Spinal cord (tissue), 10 donors: ENCODE data around the gene CHRM5. TPM values are rescaled to one million over a fixed set of nuclear protein-coding genes. Genes with fewer than 3 reads are reported as not detected.
A peak's percentile ranks its signal among the peaks of the same experiment; 100 is the strongest.

Experiments
- DNase-seq, 6 donors: peaks; one replicate each; pipeline versions ENCODE4 v3.0.0 to v3.0.0-alpha.2; 2013 to 2015; ENCODE audit warnings: low spot score in 6 of 6, low read depth in 4 of 6
- H3K27ac ChIP-seq: one replicate; pipeline ENCODE4 v1.5.1; 2013; ENCODE audit warnings: low read depth, low read length, control low read depth
- H3K27me3 ChIP-seq: one replicate; pipeline ENCODE4 v1.6.1; 2013; ENCODE audit warnings: low read length; ENCODE audit not compliant: control insufficient read depth, insufficient read depth
- H3K36me3 ChIP-seq: one replicate; pipeline ENCODE4 v1.6.1; 2013; ENCODE audit warnings: low read length; ENCODE audit not compliant: control insufficient read depth, insufficient read depth
- H3K4me1 ChIP-seq: one replicate; pipeline ENCODE4 v1.6.1; 2013; ENCODE audit warnings: low read length; ENCODE audit not compliant: control insufficient read depth, insufficient read depth
- H3K4me3 ChIP-seq: one replicate; pipeline ENCODE4 v1.5.1; 2013; ENCODE audit warnings: low read depth, low read length, control low read depth
- H3K9me3 ChIP-seq: one replicate; pipeline ENCODE4 v1.6.1; 2013; ENCODE audit warnings: low read length; ENCODE audit not compliant: control insufficient read depth, insufficient read depth
- WGBS: methylation state at CpG from one replicate; pipeline ENCODE4 v1.1.5; 2013; ENCODE audit warnings: missing lambda C conversion rate; ENCODE audit not compliant: insufficient coverage; 5-methylcytosine and 5-hydroxymethylcytosine counted together
- polyA plus RNA-seq, 2 donors: library from polyadenylated mRNA; unstranded; fragments of 120-200 nt; gene quantifications; one replicate each; pipeline ENCODE4 v1.2.1, GENCODE V29; 2013; ENCODE audit not compliant: insufficient read length in 2 of 2
- total RNA-seq, 2 donors: library from RNA; depleted of rRNA in 1 of 2; stranded (reverse); fragments of 120-200 nt in 1 of 2; fragments of >200 nt in 1 of 2; gene quantifications; one replicate each; pipeline versions ENCODE4 v1.2.3 to v1.2.4, GENCODE V29; 2013 to 2014
- donor health status: healthy.

Gene CHRM5
- total and polyA plus RNA-seq, 4 donors, result 1.2 to 3.9 (median 1.8) TPM

DNA sequence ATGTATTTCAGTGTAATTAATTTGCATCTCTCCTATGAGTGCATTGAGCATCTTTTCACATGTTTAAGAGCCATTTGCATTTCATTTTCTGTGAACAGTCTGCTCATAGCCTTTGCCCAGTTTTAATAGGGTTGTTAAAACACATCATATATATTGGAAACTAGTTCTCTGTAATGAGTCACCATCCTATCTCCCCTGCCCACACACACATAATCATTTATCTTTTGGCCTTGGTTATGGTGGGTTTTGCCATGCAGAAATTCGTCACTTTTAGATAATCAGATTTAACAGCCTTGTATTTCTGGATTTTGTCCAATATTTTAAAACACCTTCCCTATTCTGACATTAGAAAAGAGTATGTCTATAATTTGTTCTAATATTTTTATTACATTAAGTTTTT is 11.9 kb upstream of the CHRM5 start:
- H3K4me1 ChIP-seq, result no peaks in the 10 kb centered on the region
- WGBS, result no CpG with 5 or more reads among the region's 1 CpG

GRCh38 chr15:33959844-33960548 is 8.3 kb upstream of the CHRM5 start:
- no peaks in the 10 kb centered on the region for H3K36me3 ChIP-seq
- H3K9me3 ChIP-seq, result no peaks in the 10 kb centered on the region
- DNase-seq, result peak in 2 of 6 donors; percentile 58 to 86
- no peak overlapping the region for H3K4me3 ChIP-seq
- H3K27me3 ChIP-seq, result no peaks in the 10 kb centered on the region
- no peak overlapping the region for H3K27ac ChIP-seq
- H3K4me1 ChIP-seq, result no peaks in the 10 kb centered on the region
- 90% methylated on average over 2 of the region's 7 CpGs for WGBS

More for the DNA sequence above, 11.9 kb upstream of the CHRM5 start:
- Histone ChIP-seq H3K27me3 (no peaks in the 10 kb centered on the region), H3K27ac (no peak overlapping the region), H3K9me3 (peaks cover 1% of the 10 kb centered on the region), H3K4me3 (no peak overlapping the region), H3K36me3 (no peaks in the 10 kb centered on the region)
- DNase-seq, result peak in 2 of 6 donors; percentile 23 to 27

DNA sequence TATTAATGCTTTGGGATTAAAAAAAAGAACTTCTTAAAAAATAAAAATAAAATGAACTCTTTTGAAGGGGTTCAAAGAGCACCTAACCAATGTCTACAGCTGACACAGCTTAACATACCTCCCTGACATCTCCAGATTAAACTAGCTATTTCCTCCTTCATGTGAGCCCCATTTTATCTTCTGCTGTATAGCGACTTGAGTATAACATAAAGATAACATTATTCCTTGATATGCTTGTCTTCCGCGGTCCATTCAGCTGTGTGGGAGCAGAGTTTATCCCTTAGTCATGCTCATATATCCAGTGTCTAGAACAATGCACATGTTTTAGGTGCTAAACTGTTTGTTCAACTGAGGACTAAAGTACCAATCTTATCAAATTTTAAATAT is 7.8 kb upstream of the CHRM5 start:
- Histone ChIP-seq H3K36me3 (no peaks in the 10 kb centered on the region), H3K27ac (no peak overlapping the region), H3K4me3 (no peak overlapping the region), H3K27me3 (no peaks in the 10 kb centered on the region), H3K4me1 (no peaks in the 10 kb centered on the region), H3K9me3 (no peaks in the 10 kb centered on the region)
- DNase-seq, result peak in 1 of 6 donors; percentile 35
- WGBS, result no CpG with 5 or more reads among the region's 3 CpGs

GRCh38 chr15:33963831-33964664 is 4.2 kb upstream of the CHRM5 start:
- no peaks in the 10 kb centered on the region for H3K36me3 ChIP-seq
- WGBS, result no CpG with 5 or more reads among the region's 8 CpGs
- no peaks in the 10 kb centered on the region for H3K9me3 ChIP-seq
- H3K27me3 ChIP-seq, result no peaks in the 10 kb centered on the region
- H3K27ac ChIP-seq, result no peak overlapping the region
- H3K4me1 ChIP-seq, result no peaks in the 10 kb centered on the region
- H3K4me3 ChIP-seq, result no peak overlapping the region
- DNase-seq, result peak in 3 of 6 donors; percentile 35 to 78 (median 59)

GRCh38 chr15:33964665-33965040 is 3.6 kb upstream of the CHRM5 start:
- no peaks in the 10 kb centered on the region for H3K9me3 ChIP-seq
- WGBS, result no CpG with 5 or more reads among the region's 2 CpGs
- H3K4me1 ChIP-seq, result no peaks in the 10 kb centered on the region
- H3K27me3 ChIP-seq, result no peaks in the 10 kb centered on the region
- no peak overlapping the region for H3K27ac ChIP-seq
- H3K4me3 ChIP-seq, result no peak overlapping the region
- H3K36me3 ChIP-seq, result no peaks in the 10 kb centered on the region
- DNase-seq, result no peak

DNA sequence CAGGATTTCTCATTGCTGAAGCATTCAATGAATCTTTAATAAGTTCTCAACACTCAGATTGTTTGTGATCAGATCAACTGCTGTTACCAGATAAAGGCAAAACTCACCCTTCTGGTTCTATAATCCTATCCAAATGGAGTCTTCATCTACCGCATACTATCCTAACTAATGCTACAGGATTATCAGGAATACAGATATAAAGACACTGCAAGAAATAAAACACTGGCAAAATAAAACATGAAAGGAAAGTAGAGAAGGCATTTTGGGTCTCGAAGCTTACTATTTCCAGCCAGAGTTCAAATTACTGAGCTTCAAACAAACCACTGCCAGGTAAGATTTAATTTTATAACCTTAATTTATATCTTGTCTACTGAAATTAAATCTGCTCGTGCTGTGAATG is 524 bp downstream of the CHRM5 start:
- Histone ChIP-seq H3K27ac (no peak overlapping the region), H3K27me3 (no peaks in the 10 kb centered on the region), H3K36me3 (no peaks in the 10 kb centered on the region), H3K9me3 (no peaks in the 10 kb centered on the region), H3K4me1 (no peaks in the 10 kb centered on the region), H3K4me3 (peak overlapping the region; percentile 1)
- WGBS, result no CpG with 5 or more reads among the region's 3 CpGs
- no peak for DNase-seq

GRCh38 chr15:33971811-33972210 is 3.5 kb downstream of the CHRM5 start:
- H3K4me3 ChIP-seq, result no peak overlapping the region
- no peaks in the 10 kb centered on the region for H3K9me3 ChIP-seq
- no peaks in the 10 kb centered on the region for H3K36me3 ChIP-seq
- H3K4me1 ChIP-seq, result no peaks in the 10 kb centered on the region
- no peaks in the 10 kb centered on the region for H3K27me3 ChIP-seq
- no CpG with 5 or more reads among the region's 2 CpGs for WGBS
- no peak overlapping the region for H3K27ac ChIP-seq
- DNase-seq, result peak in 1 of 6 donors; percentile 18

GRCh38 chr15:33975022-33975565 is 6.8 kb downstream of the CHRM5 start:
- H3K9me3 ChIP-seq, result no peaks in the 10 kb centered on the region
- no peak overlapping the region for H3K27ac ChIP-seq
- H3K4me1 ChIP-seq, result no peaks in the 10 kb centered on the region
- peak in 2 of 6 donors; percentile 24 to 68 for DNase-seq
- H3K27me3 ChIP-seq, result no peaks in the 10 kb centered on the region
- no CpG with 5 or more reads among the region's 4 CpGs for WGBS
- H3K36me3 ChIP-seq, result no peaks in the 10 kb centered on the region
- no peak overlapping the region for H3K4me3 ChIP-seq

DNA sequence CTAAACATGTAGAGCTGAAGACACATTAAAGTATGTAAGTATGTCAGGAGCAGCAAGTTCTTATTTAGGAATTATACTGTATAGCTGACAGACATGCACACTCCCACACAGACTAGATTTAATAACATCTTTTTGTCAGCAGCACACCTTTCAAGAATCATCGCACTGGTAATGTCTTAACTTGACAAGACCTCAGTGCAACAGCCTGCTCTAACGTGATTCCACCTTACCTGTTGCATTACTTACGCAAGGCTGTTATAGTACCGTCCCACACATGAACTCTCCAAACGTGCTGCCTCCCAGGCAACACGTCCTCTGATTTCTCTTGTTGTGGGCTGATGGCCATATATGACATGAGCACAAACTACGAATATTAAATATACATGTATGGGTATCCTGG is 11.9 kb downstream of the CHRM5 start:
- Histone ChIP-seq H3K27ac (no peak overlapping the region), H3K4me3 (no peak overlapping the region), H3K9me3 (no peaks in the 10 kb centered on the region), H3K4me1 (no peaks in the 10 kb centered on the region), H3K36me3 (no peaks in the 10 kb centered on the region), H3K27me3 (no peaks in the 10 kb centered on the region)
- 96% methylated on average over 2 of the region's 7 CpGs for WGBS
- no peak for DNase-seq
